ENCODE measurements around the gene BCAP31. TPM values are rescaled to one million over a fixed set of nuclear protein-coding genes. Genes with fewer than 3 reads are reported as not detected.
"Not testable (repeated sequence)": the region's sequence is repeated elsewhere in the genome, so short reads cannot be mapped to it uniquely, and the experiment has no call there.

BCAP31 gene
- total RNA-seq, 1 donor: 127 TPM

GRCh38 chrX:153703036-153703370 is 21.2 kb downstream of the BCAP31 start:
- peak; percentile 58 for DNase-seq (ENCODE audit: low read depth)
- H3K4me3 ChIP-seq (ENCODE audit: low read depth, low read length): no peak overlapping the region

GRCh38 chrX:153702336-153703035 is 21.7 kb downstream of the BCAP31 start:
- TF ChIP-seq, protein P1, sequence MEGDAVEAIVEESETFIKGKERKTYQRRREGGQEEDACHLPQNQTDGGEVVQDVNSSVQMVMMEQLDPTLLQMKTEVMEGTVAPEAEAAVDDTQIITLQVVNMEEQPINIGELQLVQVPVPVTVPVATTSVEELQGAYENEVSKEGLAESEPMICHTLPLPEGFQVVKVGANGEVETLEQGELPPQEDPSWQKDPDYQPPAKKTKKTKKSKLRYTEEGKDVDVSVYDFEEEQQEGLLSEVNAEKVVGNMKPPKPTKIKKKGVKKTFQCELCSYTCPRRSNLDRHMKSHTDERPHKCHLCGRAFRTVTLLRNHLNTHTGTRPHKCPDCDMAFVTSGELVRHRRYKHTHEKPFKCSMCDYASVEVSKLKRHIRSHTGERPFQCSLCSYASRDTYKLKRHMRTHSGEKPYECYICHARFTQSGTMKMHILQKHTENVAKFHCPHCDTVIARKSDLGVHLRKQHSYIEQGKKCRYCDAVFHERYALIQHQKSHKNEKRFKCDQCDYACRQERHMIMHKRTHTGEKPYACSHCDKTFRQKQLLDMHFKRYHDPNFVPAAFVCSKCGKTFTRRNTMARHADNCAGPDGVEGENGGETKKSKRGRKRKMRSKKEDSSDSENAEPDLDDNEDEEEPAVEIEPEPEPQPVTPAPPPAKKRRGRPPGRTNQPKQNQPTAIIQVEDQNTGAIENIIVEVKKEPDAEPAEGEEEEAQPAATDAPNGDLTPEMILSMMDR (IDR thresholded peaks at IDR 0.05; ENCODE audit: insufficient read depth, low read depth, low read length): no peak
- no peak overlapping the region for H3K4me3 ChIP-seq (ENCODE audit: low read depth, low read length)
- DNase-seq (ENCODE audit: low read depth): no peak

More at GRCh38 chrX:153703036-153703370, 21.2 kb downstream of the BCAP31 start:
- TF ChIP-seq, protein P1 (IDR thresholded peaks at IDR 0.05; ENCODE audit: insufficient read depth, low read depth, low read length): no peak

DNA sequence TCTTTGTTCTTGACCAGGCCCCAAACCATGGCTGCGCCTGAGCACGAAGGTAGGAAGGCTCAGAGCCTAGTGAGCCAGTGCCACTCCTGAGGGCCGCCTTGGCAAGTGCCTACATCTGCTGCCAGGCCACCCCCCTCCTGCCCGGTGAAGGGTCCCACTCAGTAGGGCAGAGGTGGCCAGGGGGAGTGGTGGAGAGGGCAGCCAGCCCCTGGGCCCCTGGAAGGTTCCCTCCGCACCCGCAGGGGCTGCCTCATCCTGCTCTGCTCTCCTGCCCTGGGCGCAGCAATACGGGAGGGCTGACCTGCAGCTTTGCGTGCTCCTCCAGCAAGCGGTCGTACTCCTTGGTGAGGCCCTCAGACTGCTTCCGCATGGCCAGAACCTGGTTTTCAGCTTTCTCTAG is 22.5 kb downstream of the BCAP31 start:
- TF ChIP-seq, protein P1 (IDR thresholded peaks at IDR 0.05; ENCODE audit: insufficient read depth, low read depth, low read length): no peak
- no peak overlapping the region for H3K4me3 ChIP-seq (ENCODE audit: low read depth, low read length)
- no peak for DNase-seq (ENCODE audit: low read depth)

DNA sequence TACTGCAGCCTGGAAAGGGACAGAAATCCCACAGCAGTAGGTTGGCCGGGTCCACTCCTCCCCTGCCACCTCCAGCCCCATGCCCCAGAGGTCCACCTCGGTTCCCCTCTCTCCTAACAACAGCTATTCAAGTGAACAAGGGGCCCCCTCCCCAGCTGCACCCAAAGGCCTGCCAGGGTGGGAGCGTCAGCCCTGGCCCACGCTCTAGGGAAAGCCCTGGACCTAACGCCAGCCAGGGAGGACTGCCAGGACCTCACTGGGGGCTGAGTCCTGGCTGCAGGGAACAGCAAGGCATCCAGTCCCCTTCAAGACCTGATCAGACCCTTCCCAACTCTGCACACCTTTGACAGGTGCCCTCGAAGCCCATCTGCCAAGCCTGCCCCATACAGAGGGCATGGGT is 23.2 kb downstream of the BCAP31 start:
- TF ChIP-seq, protein P1 (IDR thresholded peaks at IDR 0.05; ENCODE audit: insufficient read depth, low read depth, low read length): no peak
- DNase-seq (ENCODE audit: low read depth): no peak
- no peak overlapping the region for H3K4me3 ChIP-seq (ENCODE audit: low read depth, low read length)

GRCh38 chrX:153700376-153700945 is 23.7 kb downstream of the BCAP31 start:
- TF ChIP-seq, protein P1 (IDR thresholded peaks at IDR 0.05; ENCODE audit: insufficient read depth, low read depth, low read length): no peak
- DNase-seq (ENCODE audit: low read depth): peak; percentile 8
- no peak overlapping the region for H3K4me3 ChIP-seq (ENCODE audit: low read depth, low read length)

- not testable (repeated sequence) for DNase-seq (ENCODE audit: low read depth); H3K4me3 ChIP-seq (ENCODE audit: low read depth, low read length)
Observed at GRCh38 chrX:153699784-153700371, 24.3 kb downstream of the BCAP31 start.

GRCh38 chrX:153699210-153699783 is 24.9 kb downstream of the BCAP31 start:
- not testable (repeated sequence) for H3K4me3 ChIP-seq (ENCODE audit: low read depth, low read length); DNase-seq (ENCODE audit: low read depth)

All from fibroblast of villous mesenchyme (primary cell).